Suprapubic skin (tissue), 4 donors: ENCODE data around the gene ZDHHC11.

Experiments
- CTCF ChIP-seq, 2 donors: fragments of 200-600 bp in 1 of 2; fragments of 450-650 bp in 1 of 2; sonication (generic) in 1 of 2; IDR thresholded peaks; one replicate each; pipeline ENCODE4 v1.5.1; 2016 to 2019; ENCODE audit warnings: antibody characterized with exemption in 2 of 2, mild to moderate bottlenecking in 1 of 2, moderate library complexity in 1 of 2
- POLR2A ChIP-seq, 2 donors: fragments of 450-650 bp; IDR thresholded peaks; one replicate each; pipeline ENCODE4 v1.6.1; 2017; ENCODE audit warnings: antibody characterized with exemption in 2 of 2, mild to moderate bottlenecking in 2 of 2, moderate library complexity in 2 of 2
- POLR2AphosphoS5 ChIP-seq, 3 donors: sonication (generic); formaldehyde crosslinking; IDR thresholded peaks; one replicate each; pipeline ENCODE4 v1.6.1; 2017; ENCODE audit warnings: antibody characterized with exemption in 3 of 3

GRCh38 chr5:886716-887325, 36.0 kb upstream of the ZDHHC11 start:
- TF ChIP-seq POLR2A (IDR thresholded peaks at IDR 0.05) (no peak), POLR2AphosphoS5 (IDR thresholded peaks at IDR 0.05) (no peak), CTCF (IDR thresholded peaks at IDR 0.05) (no peak)
